OCI-LY3 (cell line): ENCODE results near the gene ADAMTS3.

Experiments used
- CTCF ChIP-seq: fragments of 200-600, 300-600 bp; sonication (generic); IDR thresholded peaks from 2 replicates; pipeline ENCODE4 v1.5.1; 2014; ENCODE audit warnings: antibody characterized with exemption, low read length, low read depth
- EZH2phosphoT487 ChIP-seq: fragments of 200-600 bp; shearing (Covaris generic); IDR thresholded peaks from 2 replicates; pipeline ENCODE4 v1.6.1; 2018; ENCODE audit warnings: antibody characterized with exemption, mixed run types, low read depth

GRCh38 chr4:72567036-72567435 lies 2.0 kb downstream of the ADAMTS3 start:
- TF ChIP-seq CTCF, result no peak
- no peak for TF ChIP-seq EZH2phosphoT487
